ENCODE measurements around the gene FLRT3. TPM values are rescaled to one million over a fixed set of nuclear protein-coding genes. Genes with fewer than 3 reads are reported as not detected.

Gene FLRT3
- total RNA-seq, 1 experiment from 2014 or later = 2.1 TPM

DNA sequence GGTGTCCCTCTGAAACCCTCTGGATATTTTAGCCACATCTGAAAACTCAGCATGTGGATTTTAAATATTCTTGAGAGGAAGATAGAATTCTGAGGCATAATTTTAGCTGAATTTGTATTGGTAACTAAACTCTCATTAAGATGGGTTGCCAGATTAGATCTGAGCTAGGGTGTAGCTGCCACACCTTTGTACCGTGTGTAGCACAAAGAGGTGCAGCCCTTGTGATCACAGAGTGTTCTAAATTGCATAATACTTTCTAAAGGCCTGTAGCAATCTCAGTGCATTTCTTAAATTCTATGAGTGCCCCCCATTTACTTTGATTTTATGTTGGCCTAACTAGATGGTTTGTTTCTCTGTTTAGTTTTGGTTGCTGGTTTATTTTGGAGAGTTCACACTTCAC, 53.0 kb downstream of the FLRT3 start:
- no peak for DNase-seq
- Histone ChIP-seq H3K79me2 (ENCODE audit: insufficient read depth, low read length) (no peaks in the 10 kb centered on the region), H3K79me1 (ENCODE audit: insufficient read depth, low read depth, low read length, poor library complexity, severe bottlenecking) (no peaks in the 10 kb centered on the region), H3K18ac (ENCODE audit: insufficient read length, low read depth, low read length) (no peak overlapping the region), H3T11ph (ENCODE audit: low read length) (no peak overlapping the region), H3K27me3 (ENCODE audit: insufficient read depth, low read length) (no peaks in the 10 kb centered on the region), H4K8ac (replicated peaks; ENCODE audit: insufficient read length, low read depth, low read length) (no peak overlapping the region), H3K23ac (ENCODE audit: insufficient read length, low read depth, low read length) (no peak overlapping the region), H2BK15ac (ENCODE audit: low read depth, low read length) (no peak overlapping the region), H3K4me2 (ENCODE audit: insufficient read depth, insufficient read length, low read length) (no peak overlapping the region), H3K27ac (ENCODE audit: insufficient read length, low read depth, low read length) (no peak overlapping the region), H3K4ac (ENCODE audit: low read depth, low read length) (no peak overlapping the region), H3K23me2 (ENCODE audit: insufficient read length, low read depth, low read length, poor library complexity, severe bottlenecking) (no peaks in the 10 kb centered on the region), H2BK20ac (ENCODE audit: low read depth, low read length, poor library complexity, severe bottlenecking) (no peak overlapping the region), H3K56ac (ENCODE audit: insufficient read length, low read depth, low read length) (no peak overlapping the region), H3K4me1 (ENCODE audit: insufficient read depth, low read length) (no peaks in the 10 kb centered on the region), H2AK5ac (ENCODE audit: insufficient read length, low read length) (no peak overlapping the region), H2BK12ac (ENCODE audit: insufficient read length, low read depth, low read length) (no peak overlapping the region), H4K20me1 (ENCODE audit: control insufficient read depth, insufficient read depth, insufficient read length) (no peaks in the 10 kb centered on the region), H4K91ac (ENCODE audit: insufficient read length, low read depth, low read length) (no peak overlapping the region), H3K14ac (ENCODE audit: insufficient read depth, low read length) (no peak overlapping the region), H2BK120ac (ENCODE audit: low read depth, low read length, poor library complexity, severe bottlenecking) (no peak overlapping the region), H3K9ac (ENCODE audit: extremely low read depth, insufficient read length, low read length) (no peak overlapping the region), H3K9me3 (ENCODE audit: control insufficient read depth, low read depth, low read length) (no peaks in the 10 kb centered on the region), H2BK5ac (ENCODE audit: insufficient read length, low read length) (no peak overlapping the region), H4K5ac (ENCODE audit: insufficient read length, low read depth, low read length) (no peak overlapping the region), H2AFZ (ENCODE audit: low read length) (no peak overlapping the region)
- TF ChIP-seq, protein P1, sequence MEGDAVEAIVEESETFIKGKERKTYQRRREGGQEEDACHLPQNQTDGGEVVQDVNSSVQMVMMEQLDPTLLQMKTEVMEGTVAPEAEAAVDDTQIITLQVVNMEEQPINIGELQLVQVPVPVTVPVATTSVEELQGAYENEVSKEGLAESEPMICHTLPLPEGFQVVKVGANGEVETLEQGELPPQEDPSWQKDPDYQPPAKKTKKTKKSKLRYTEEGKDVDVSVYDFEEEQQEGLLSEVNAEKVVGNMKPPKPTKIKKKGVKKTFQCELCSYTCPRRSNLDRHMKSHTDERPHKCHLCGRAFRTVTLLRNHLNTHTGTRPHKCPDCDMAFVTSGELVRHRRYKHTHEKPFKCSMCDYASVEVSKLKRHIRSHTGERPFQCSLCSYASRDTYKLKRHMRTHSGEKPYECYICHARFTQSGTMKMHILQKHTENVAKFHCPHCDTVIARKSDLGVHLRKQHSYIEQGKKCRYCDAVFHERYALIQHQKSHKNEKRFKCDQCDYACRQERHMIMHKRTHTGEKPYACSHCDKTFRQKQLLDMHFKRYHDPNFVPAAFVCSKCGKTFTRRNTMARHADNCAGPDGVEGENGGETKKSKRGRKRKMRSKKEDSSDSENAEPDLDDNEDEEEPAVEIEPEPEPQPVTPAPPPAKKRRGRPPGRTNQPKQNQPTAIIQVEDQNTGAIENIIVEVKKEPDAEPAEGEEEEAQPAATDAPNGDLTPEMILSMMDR (conservative IDR thresholded peaks at IDR 0.05) = no peak
- WGBS (ENCODE audit: extremely low coverage, insufficient read length, low lambda C conversion rate) = no CpG with 5 or more reads among the region's 1 CpG
- no peak overlapping the region for H3K4me3 Mint-ChIP-seq
- H3K36me3 Mint-ChIP-seq (ENCODE audit: insufficient read depth in 1 of 3, low read depth in 3 of 3) = no peaks in the 10 kb centered on the region
- no peaks in the 10 kb centered on the region for H3K27me3 Mint-ChIP-seq (ENCODE audit: low read depth)
- H3K9me3 Mint-ChIP-seq = no peaks in the 10 kb centered on the region
- no peak overlapping the region for H3K27ac Mint-ChIP-seq
- H3K4me1 Mint-ChIP-seq = no peaks in the 10 kb centered on the region
